Measurements from ENCODE around the gene CCDC90B. TPM values are rescaled to one million over a fixed set of nuclear protein-coding genes. Genes with fewer than 3 reads are reported as not detected.

CCDC90B gene
- total and polyA plus RNA-seq, 2 of the 13 experiments (the other 11 are each of a cell fraction or from before 2014, with no cell fraction given), result 17.1 to 46.1 TPM

DNA sequence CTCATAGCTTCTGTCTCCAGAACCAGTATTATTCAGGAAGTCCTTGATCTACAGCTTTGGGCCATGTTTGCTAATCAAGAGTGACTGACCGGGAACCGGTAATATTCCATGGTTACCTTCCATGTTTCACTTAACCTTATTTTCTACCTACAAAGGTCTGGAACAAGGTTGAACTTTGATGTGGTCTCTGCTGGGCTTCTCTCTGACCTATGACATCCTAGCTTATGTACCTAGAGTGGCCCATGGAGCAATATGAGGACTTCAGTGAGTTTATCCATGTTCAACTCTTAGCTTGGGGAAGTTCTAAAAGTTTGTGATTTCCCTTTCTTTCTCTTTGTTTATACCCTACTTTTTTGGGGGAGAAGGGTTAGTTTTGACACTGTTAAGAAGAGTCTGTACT is 33.2 kb downstream of the CCDC90B start (continued):
- TF ChIP-seq, protein P1, sequence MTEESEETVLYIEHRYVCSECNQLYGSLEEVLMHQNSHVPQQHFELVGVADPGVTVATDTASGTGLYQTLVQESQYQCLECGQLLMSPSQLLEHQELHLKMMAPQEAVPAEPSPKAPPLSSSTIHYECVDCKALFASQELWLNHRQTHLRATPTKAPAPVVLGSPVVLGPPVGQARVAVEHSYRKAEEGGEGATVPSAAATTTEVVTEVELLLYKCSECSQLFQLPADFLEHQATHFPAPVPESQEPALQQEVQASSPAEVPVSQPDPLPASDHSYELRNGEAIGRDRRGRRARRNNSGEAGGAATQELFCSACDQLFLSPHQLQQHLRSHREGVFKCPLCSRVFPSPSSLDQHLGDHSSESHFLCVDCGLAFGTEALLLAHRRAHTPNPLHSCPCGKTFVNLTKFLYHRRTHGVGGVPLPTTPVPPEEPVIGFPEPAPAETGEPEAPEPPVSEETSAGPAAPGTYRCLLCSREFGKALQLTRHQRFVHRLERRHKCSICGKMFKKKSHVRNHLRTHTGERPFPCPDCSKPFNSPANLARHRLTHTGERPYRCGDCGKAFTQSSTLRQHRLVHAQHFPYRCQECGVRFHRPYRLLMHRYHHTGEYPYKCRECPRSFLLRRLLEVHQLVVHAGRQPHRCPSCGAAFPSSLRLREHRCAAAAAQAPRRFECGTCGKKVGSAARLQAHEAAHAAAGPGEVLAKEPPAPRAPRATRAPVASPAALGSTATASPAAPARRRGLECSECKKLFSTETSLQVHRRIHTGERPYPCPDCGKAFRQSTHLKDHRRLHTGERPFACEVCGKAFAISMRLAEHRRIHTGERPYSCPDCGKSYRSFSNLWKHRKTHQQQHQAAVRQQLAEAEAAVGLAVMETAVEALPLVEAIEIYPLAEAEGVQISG (CRISPR knock-in tag; IDR thresholded peaks at IDR 0.05), result peak; percentile 36; the same call in 1 of the 2 replicates
- TF ChIP-seq ZNF746 (CRISPR knock-in tag; IDR thresholded peaks at IDR 0.05) (no peak), ZNF274 (CRISPR knock-in tag; IDR thresholded peaks at IDR 0.05) (no peak), ZNF724P (CRISPR knock-in tag; IDR thresholded peaks at IDR 0.05; ENCODE audit: borderline replicate concordance) (no peak), RBFOX2 (IDR thresholded peaks at IDR 0.05; ENCODE audit: low read depth, low read length) (no peak), RFXANK (CRISPR knock-in tag; IDR thresholded peaks at IDR 0.05) (no peak), FIP1L1 (IDR thresholded peaks at IDR 0.05; ENCODE audit: borderline replicate concordance, insufficient read depth, low read depth, low read length) (no peak), POLR2A (IDR thresholded peaks at IDR 0.05; ENCODE audit: insufficient read depth in 1 of 2, low read depth in 2 of 2, low read length in 2 of 2) (no peak), ZNF207 (IDR thresholded peaks at IDR 0.05; ENCODE audit: borderline replicate concordance) (no peak), NR3C1 (CRISPR knock-in tag; IDR thresholded peaks at IDR 0.05) (no peak), ZNF557 (CRISPR knock-in tag; IDR thresholded peaks at IDR 0.05) (no peak), GATAD2A (CRISPR knock-in tag; IDR thresholded peaks at IDR 0.05) (peak; percentile 70), ZZZ3 (CRISPR knock-in tag; IDR thresholded peaks at IDR 0.05; ENCODE audit: borderline replicate concordance) (no peak), HIVEP1 (CRISPR knock-in tag; IDR thresholded peaks at IDR 0.05) (no peak), PRPF4 (IDR thresholded peaks at IDR 0.05; ENCODE audit: low read depth, low read length, poor library complexity, severe bottlenecking) (no peak), ZNF850 (CRISPR knock-in tag; conservative IDR thresholded peaks at IDR 0.05) (no peak), HNF4G (IDR thresholded peaks at IDR 0.05; ENCODE audit: borderline replicate concordance, low read depth, low read length) (peak; percentile 71), HNF4G (CRISPR knock-in tag; IDR thresholded peaks at IDR 0.05; ENCODE audit: borderline replicate concordance, low read depth) (no peak), ZNF605 (CRISPR knock-in tag; IDR thresholded peaks at IDR 0.05) (no peak)
- TF ChIP-seq, protein P2, sequence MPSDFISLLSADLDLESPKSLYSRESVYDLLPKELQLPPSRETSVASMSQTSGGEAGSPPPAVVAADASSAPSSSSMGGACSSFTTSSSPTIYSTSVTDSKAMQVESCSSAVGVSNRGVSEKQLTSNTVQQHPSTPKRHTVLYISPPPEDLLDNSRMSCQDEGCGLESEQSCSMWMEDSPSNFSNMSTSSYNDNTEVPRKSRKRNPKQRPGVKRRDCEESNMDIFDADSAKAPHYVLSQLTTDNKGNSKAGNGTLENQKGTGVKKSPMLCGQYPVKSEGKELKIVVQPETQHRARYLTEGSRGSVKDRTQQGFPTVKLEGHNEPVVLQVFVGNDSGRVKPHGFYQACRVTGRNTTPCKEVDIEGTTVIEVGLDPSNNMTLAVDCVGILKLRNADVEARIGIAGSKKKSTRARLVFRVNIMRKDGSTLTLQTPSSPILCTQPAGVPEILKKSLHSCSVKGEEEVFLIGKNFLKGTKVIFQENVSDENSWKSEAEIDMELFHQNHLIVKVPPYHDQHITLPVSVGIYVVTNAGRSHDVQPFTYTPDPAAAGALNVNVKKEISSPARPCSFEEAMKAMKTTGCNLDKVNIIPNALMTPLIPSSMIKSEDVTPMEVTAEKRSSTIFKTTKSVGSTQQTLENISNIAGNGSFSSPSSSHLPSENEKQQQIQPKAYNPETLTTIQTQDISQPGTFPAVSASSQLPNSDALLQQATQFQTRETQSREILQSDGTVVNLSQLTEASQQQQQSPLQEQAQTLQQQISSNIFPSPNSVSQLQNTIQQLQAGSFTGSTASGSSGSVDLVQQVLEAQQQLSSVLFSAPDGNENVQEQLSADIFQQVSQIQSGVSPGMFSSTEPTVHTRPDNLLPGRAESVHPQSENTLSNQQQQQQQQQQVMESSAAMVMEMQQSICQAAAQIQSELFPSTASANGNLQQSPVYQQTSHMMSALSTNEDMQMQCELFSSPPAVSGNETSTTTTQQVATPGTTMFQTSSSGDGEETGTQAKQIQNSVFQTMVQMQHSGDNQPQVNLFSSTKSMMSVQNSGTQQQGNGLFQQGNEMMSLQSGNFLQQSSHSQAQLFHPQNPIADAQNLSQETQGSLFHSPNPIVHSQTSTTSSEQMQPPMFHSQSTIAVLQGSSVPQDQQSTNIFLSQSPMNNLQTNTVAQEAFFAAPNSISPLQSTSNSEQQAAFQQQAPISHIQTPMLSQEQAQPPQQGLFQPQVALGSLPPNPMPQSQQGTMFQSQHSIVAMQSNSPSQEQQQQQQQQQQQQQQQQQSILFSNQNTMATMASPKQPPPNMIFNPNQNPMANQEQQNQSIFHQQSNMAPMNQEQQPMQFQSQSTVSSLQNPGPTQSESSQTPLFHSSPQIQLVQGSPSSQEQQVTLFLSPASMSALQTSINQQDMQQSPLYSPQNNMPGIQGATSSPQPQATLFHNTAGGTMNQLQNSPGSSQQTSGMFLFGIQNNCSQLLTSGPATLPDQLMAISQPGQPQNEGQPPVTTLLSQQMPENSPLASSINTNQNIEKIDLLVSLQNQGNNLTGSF (CRISPR knock-in tag; IDR thresholded peaks at IDR 0.05), result no peak
- TF ChIP-seq, protein P3, sequence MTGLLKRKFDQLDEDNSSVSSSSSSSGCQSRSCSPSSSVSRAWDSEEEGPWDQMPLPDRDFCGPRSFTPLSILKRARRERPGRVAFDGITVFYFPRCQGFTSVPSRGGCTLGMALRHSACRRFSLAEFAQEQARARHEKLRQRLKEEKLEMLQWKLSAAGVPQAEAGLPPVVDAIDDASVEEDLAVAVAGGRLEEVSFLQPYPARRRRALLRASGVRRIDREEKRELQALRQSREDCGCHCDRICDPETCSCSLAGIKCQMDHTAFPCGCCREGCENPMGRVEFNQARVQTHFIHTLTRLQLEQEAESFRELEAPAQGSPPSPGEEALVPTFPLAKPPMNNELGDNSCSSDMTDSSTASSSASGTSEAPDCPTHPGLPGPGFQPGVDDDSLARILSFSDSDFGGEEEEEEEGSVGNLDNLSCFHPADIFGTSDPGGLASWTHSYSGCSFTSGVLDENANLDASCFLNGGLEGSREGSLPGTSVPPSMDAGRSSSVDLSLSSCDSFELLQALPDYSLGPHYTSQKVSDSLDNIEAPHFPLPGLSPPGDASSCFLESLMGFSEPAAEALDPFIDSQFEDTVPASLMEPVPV (CRISPR knock-in tag; IDR thresholded peaks at IDR 0.05), result no peak
- TF ChIP-seq, protein P4, sequence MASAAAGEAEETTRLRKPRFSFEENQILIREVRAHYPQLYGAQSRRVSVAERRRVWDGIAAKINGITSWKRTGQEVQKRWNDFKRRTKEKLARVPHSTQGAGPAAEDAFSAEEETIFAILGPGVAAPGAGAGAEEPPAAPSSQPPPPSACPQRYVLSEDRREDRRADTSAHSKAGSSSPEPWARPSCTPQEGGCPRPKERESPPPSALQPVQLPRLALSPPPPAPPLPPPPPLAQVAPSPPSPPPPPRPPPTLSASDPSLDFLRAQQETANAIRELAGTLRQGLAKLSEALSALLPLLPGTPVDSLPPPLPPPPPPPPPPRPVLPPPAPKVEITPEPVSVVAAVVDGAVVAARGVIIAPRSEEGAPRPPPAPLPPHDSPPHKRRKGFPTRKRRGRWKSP (CRISPR knock-in tag; IDR thresholded peaks at IDR 0.05), result no peak

Data from HepG2 (cell line).